HG03025 (cell line): ENCODE data around the gene NDUFB5.

Experiments used
- ATAC-seq: cut with Tn5 transposase; IDR thresholded peaks from one replicate; pipeline ENCODE4 v1.9.1; 2021; ENCODE audit warnings: mild to moderate bottlenecking, moderate library complexity; ENCODE audit not compliant: unreplicated experiment, low FRiP score

NDUFB5 gene

DNA sequence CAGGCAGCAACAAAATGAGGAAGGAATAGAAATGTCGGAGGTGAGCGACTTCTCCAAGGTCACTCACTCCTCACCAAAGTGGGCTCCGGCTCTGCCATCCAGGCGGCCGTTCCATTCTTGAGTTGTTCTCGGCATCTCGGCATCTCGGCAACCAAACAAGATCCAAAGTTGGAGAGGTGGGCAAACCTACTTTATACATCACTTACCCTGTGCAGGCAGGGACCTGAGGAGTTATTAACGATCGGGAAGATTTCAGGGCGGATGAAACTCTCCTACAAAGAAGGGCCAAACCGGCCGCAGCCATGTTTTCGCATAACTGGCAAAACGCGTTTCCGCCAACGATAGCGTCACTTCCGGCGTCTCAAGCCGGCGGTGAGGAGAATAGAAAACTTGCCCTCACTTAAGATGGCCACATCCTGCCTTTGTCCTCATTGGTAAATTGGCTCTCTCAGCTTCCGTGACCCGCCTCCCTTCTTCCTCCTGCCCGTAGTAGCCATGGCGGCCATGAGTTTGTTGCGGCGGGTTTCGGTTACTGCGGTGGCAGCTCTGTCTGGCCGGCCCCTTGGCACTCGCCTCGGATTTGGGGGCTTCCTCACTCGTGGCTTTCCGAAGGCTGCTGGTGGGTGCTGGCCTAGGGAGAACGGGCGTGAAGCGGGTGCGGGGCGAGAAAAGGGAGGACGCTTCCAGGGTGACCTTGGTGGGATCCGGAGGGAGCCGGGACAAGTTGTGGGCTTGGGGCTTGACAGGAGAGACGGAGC, at the start of gene NDUFB5, which contains the start of gene MRPL47:
Gene NDUFB5, plus strand, starts transcription at position 474 of the 758 bp plus-strand sequence. Its CDS starts 22 bp downstream, at position 496.
Gene MRPL47, minus strand, starts transcription at position 318 of the 758 bp plus-strand sequence. Its CDS starts 14 bp downstream, at position 304.
- peak; percentile 96 for ATAC-seq

DNA sequence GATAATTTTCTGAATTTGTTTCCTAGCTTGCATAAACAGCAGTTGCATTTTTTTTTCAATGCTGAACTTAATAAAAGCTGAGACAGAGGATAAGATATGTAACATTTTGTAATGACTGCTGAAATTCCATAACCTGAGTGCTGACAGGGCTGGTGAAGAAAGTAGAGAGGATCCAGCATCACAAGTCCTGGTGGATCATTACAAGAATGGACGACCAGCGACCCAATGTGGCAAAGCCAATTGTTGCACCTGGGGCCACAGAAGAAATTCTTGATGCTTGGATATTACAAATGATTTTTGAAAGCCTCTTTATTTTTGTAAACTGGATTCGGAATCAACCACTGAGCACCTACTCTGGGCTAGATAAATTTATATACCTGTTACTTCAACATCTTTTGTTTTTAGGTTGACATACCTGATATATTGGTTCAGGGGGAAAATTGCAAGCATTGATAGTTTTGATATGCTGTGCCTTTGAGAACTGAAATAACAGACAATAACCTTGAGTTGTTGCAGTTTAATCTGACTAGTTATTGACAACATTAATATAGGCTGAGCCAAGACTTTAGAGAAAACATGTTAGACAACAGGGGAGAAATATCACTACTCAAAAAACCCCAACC, 45.7 kb upstream of the NDUFB5 start:
- ATAC-seq: no peak

DNA sequence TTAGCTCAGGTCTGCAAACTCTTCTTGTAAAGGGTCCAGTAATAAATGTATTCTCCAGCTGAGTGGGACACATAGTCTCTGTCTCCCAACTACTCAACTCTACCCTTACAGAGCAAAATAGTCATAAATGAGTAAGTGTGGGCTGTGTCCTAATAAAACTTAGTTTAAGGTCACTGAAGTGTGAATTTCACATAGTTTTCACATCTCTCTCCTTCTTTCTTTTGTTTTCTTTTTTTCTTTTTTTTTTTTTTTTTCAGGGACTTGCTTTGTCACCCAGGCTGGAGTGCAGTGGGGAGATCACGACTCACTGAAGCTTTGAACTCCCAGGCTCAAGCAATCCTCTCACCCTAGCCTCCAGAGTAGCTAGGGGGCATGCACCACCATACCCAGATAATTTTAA, 43.8 kb upstream of the NDUFB5 start:
- no peak for ATAC-seq

DNA sequence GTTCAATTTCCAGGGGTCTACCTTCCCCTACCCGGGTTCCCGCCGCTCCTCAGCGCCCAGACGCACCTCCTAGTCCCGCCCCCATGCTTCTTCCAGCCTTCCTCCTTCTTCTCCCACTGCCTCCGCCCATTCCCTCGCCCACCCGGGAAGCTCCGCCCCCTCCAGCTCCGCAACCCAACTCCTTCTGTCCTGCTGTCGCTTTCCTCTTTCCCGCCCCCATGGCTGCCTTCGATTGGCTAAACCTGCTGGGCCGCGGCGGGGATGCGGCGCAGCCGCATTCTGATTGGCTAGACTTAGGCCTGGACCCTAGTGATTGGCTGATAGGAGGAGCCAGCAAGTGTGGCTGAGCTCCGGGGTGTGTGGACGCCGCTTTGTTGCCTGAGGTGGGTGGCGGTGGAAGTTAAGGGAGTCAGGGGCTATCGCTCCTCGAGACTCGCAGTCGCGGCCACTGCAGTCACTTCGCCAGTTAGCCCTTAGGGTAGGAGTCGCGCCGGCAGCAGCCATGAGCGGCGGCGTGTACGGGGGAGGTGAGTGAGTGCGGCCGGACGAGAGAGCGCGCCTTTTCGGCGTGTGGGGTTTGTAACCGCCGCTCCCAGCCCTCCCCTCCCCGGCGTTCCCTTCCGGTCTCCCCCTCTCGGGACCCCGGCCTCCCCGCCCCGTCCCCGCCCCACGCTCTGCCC, 41.9 kb upstream of the NDUFB5 start, which contains the start of gene ACTL6A:
Gene ACTL6A, plus strand, starts transcription at position 336 of the 680 bp plus-strand sequence. Its CDS starts 167 bp downstream, at position 503.
- peak; percentile 97 for ATAC-seq

DNA sequence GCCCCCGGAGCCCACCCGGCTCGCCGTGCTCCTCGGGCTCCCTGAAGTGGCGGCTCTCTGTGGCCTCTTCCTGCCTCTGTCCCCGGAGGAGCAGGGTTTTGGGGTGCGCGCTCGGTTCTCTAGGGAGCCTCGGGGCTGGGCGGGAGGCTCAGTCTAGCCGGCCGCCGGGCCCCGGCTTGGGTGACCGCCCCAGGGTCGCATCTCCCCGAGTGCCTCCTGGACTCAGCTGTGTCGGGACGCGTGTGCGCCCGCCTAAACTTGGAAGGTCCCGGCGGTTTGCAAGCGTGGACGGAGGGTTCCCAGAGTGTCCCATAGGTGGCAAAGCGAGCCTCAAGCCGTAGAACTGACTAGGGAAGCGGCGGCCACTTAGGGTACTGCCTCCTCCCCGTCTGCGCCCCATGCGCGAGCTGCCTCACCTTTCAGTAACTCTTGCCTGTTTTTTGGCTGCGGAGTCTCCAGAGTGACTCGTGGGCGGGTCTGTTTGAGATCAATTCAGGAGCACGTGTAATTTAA, 41.3 kb upstream of the NDUFB5 start:
- peak; percentile 48 for ATAC-seq

DNA sequence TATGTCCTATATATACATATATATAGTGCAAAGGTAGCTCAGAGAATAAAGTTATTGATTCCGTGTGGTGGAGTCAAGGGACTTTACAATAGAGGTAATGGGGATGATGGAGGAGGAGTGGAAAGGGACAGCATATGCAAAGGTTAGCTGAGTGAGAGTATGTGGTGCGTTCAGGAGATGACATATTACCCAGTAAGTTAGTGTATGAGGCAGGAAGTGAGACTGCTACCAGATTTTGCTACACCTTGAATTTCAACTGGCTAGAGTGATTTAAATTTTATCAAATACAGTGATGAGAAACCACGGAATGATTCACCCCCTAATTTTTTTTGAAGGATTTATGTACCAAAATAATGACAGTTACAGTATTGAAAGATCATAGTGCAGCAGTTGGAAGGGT, 39.1 kb upstream of the NDUFB5 start:
- ATAC-seq: no peak

DNA sequence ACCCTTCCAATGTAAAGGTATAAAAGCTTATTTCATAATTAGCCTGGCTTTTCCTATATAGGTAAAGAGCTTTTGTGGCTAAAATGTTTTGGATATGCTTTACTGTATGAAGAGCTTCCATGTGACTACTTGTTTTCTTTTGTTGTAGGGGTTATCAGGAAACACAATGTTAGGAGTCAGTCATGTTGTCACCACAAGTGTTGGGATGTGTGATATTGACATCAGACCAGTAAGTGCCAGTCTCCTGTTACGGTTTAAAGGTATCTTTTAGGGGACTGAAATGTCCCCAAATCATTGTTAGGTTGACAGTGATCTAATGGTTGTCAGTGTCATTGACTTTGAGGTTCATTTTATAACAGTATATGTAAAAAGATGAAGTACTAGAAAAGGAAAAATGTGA, 23.6 kb upstream of the NDUFB5 start:
- no peak for ATAC-seq

DNA sequence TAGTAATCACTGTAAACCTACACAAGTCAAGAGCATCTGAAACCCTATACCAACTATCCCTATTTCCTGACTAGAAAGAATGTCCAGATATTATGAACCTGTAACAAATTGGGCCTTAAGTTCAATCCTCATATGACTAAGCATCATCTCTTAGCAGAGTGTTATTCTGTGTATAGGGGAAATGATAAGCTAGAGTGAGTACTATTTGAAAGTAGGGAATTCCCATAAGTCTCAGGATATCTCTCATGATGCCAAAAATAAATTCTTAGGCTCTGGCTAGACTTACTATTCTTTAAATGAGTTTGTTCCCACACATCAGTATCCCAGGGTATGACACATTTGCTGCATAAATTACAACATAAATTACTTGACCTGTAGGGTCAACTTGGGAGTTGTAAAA, 15.5 kb upstream of the NDUFB5 start:
- no peak for ATAC-seq

DNA sequence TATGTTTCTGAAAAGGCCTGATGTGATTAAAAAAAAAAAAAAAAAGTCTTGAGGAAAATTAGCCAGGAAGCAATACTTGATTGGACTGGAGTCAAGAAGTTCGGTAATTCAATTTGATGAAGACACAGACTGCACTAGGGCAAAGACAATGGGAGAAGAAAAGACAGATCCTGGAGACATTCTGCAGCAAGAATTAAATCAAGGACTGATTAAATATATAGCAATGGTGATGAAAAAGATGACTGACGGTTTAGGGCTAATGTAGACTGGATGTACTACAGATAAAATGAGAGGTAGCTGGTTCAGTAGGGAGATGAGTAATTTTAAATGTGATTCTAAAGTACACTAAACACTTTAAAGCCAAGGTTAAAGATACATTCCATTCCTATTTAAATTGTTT, 13.9 kb upstream of the NDUFB5 start:
- no peak for ATAC-seq

DNA sequence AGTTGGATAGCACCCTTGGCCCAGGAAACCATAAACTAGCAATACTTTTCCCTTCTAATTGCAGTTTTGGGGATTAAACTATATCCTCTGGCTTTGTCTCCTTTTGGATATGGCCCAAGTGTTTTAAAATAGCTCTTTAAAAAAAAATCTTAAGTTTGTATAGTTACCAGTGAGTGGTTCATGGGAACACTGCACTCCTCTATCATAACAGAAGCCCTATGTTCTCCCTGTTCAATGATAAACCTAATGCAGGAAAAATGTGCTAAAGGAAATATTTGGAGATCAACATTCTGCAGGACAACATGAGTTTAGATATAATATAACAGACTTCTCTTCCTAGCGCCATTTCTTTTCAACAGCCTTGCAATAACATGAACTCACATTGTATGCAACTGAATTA, 13.3 kb upstream of the NDUFB5 start:
- ATAC-seq: no peak

DNA sequence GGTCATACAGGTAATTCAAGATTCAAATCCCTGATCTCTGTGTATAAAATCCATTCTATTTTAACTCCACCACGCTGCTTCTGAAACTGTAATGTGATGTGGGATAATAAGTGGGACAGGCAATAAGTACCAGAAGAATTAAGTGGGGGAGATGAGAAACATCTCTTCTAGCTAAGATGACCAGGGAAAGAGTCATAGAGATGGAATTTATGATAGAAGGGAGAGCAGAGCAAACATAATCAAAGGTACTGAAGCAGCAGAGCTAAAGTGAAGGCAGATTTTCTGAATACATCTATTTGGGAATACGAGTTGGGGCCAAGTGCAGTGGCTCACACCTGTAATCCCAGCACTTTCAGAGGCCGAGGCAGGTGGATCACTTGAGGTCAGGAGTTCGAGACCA, 5.1 kb upstream of the NDUFB5 start:
- no peak for ATAC-seq

DNA sequence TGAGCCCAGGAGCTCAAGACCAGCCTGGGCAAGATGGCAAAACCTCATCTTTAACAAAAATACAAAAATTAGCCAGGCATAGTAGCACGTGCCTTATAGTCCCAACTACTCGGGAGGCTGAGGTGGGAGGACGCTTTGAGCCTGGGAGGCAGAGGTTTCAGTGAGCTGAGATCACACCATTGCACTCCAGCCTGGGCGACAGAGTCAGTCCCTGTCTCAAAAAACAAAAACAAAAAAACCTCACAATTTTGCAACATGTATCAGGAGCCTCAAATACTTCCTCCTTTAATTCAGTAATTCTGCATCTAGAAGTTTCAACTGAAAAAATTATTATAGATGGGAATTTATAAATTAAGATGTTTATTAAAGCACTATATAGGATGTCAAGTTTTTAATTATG, 1.3 kb upstream of the NDUFB5 start:
- no peak for ATAC-seq

DNA sequence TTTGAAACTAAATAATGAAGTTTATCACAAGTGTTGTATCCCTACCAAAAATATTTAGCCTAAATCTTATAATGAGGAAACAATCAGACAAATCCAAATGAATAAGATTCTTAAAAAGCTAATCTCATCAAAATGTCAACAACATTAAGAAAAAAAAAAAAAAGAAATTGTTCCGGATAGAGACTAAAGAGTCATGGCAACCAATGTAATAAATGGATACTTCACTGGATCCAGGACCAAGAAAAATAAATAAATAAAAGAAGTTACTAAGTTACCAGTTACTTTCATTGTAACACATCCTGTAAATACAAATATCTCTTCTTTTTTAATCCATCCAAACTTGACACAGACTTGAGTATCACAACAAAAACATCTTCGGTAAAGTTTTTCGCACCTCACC, 763 bp upstream of the NDUFB5 start:
- no peak for ATAC-seq

DNA sequence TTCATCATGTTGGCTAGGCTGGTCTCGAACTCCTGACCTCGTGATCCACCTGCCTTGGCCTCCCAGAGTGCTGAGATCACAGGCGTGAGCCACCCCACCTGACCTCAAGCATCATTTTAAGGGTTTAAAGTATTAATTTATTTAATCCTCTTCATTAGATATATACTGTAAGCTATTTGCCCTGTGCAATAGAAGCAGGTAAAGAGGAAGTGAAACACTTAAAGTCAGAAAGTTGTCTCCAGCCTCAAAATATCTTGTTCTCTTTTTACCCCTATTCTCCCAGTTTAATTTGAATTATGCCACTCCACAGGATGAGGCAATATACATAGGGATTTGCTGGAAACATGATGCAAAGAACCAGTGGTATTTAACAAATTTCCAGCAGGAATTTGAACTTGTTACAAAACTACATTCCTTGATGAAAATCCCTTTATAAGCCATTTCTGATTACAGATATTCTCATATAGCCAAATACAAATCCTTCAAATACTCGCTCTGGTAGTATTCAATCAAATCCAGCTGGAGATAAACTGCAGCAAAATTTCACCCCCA, 2.0 kb downstream of the NDUFB5 start:
- peak; percentile 25 for ATAC-seq

DNA sequence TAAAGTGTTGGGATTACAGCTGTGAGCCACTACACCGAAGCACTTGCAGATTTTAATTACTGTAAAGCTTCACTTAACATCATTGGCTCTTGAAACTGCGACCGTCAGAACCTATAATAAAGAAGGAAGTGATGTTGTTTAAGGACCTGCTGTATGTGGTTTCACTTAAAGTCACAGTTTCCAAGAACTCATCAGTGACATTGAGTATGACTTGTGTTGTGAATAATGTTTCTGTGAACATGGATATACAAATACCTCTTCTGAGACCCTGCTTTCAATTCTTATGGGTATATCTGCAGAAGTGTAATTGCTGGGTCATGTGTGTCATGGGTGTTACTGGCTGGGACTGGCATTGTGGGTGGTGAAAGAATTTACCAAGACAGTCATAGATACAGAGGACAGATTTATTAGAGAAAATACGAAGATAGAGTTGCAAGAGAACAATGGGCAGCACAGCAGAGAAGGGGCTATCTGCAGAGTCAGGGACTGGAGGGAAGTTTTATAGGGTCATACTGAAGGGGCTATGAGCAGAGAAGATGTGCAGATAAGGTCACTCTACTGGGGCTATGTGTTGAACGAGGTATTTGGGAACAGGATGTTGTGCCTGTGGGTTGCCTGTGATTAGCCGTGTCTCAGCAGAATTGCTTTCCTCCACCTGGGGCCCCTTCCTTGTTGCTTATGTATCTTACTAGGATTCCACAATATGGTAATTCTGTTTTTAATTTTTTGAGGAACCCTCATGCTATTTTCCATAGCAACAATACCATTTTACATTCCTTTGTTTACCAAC, 4.5 kb downstream of the NDUFB5 start:
- ATAC-seq: peak; percentile 53

DNA sequence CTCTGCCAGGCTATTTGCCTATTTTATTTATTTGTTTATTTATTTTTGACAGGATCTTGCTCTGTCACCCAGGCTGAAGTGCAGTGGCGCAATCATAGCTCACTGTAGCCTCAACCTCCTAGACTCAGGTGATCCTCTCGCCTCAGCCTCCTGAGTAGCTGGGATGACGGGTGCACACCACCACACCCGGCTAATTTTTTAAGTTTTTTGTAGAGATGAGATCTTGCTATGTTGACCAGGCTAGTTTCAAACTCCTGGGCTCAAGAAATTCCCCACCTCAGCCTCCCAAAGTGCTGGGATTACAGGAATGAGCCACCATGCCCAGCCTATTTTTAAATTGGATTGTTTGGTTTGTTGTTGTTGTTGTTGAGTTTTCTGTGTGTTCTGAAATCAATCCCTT, 5.5 kb downstream of the NDUFB5 start:
- no peak for ATAC-seq

DNA sequence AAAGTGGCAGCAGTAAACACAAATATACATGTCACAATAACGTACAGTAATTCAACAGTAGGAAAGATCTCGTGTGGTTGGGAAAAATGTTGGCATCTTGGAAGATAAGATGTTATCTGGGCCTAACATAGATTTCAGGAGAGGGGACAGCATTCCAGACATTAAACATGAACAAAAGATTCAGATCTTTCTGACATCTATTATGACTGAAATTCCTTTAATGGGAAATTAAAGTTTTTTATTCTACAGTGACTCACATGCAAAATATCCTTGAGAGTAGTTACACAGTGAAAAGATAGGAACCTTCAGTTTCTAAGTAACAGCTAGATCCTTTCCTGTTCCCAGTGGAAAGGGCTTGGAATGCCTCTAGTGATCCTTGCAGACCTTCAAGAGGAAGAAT, 9.2 kb downstream of the NDUFB5 start:
- ATAC-seq: no peak

DNA sequence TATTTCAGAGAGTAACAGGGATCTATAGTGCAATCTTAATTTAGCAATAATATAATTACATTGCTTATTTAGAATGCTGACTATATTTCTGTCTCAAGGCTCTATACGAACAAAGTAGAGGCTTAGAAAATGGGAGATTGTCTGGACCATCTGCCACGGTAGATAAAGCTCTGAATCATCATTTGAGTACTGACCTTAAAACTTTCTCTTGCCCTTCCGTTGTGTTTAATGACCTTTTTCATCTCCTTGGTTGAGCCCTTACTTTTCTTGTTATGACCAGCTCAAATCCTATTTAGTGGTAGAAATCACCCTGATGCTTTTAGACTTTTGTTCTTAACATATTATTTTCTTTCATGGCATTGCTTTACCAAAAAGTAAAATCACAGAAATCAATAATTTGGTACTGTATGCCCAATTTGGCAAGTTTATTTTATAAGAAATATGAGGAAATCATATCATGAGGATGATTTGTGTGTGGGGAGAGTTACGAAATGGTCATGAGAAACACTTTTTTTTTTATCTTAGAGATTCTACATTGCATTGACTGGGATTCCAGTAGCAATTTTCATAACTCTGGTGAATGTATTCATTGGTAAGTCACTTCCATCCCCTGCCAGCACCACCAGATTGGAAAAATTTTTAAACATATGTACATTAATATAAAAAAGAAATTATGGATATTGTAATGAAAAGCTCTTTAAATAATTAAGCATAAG, 11.0 kb downstream of the NDUFB5 start:
- no peak for ATAC-seq

DNA sequence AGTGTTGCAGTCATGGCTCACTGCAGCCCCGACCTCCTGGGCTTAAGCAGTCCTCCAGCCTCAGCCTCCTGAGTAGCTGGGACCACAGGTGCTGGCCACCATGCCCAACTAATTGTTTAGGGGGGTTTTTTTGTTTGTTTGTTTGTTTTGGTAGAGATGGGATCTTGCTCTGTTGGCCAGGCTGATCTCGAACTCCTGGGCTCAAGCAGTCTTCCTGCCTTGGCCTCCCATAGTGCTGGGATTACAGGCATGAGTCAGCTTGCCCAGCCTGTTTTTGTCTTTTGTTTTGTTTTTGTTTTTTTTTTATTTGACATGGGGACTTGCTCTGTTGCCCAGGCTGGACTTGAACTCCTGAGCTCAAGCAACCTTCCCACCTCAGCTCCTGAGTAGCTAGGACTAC, 17.4 kb downstream of the NDUFB5 start:
- no peak for ATAC-seq
